SK-N-MC (cell line): Measurements from ENCODE around the gene GPR152.

Experiments
- EZH2 ChIP-seq: fragments of 200-600 bp; sonication (generic); IDR thresholded peaks from one replicate; pipeline ENCODE4 v1.6.1; 2017; ENCODE audit warnings: antibody characterized with exemption
- FOXP2 ChIP-seq: optimal IDR thresholded peaks from 2 replicates; pipeline ENCODE3; 2011; ENCODE audit warnings: mild to moderate bottlenecking, moderate library complexity; ENCODE audit not compliant: insufficient read depth; ENCODE audit errors: extremely low read length, control extremely low read depth
- POLR2AphosphoS5 ChIP-seq: IDR thresholded peaks from 2 replicates; pipeline ENCODE4 v1.6.1; 2012; ENCODE audit warnings: mild to moderate bottlenecking, low read depth, low read length, borderline replicate concordance

DNA sequence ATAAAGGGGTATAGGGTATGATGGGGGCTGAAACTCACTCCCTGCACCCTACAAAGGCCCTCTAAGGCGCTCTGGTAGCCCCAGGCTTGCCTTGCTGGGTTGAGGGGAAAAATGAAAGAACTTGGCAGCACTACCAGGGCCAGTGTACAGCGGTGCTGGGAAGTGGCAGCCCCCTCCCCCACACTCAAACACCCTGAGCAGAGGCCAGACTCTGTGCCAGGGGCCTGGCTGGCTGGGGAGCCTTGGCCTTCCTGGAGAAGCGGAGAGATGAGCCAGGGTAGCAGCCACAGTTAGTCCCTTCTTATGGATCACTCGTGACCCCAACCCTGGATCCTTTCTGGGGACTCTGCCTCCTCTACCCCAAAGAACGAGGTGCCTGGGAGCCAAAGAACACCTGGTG lies 13.8 kb upstream of the GPR152 start:
- 0 out of 2 replicates have a peak, but pooled peaks have one; percentile 4 for TF ChIP-seq POLR2AphosphoS5
- no peak for TF ChIP-seq EZH2
- TF ChIP-seq FOXP2 = no peak
